ENCODE results near the gene CRHR1.

GRCh38 chr17:45876539-45876938 lies 92.4 kb downstream of the CRHR1 start:
- TF ChIP-seq POLR2A (IDR thresholded peaks at IDR 0.05) (no peak), CTCF (IDR thresholded peaks at IDR 0.05 in 8 of 11, conservative IDR thresholded peaks at IDR 0.05 in 3 of 11) (no peak)

All from spleen (tissue), 7 donors.